Body of pancreas (tissue), 4 donors: ENCODE data around the gene KIF6.

Experiments used
- POLR2A ChIP-seq, 3 donors: fragments of 450-650 bp; IDR thresholded peaks; one replicate each; pipeline ENCODE4 v1.6.1; 2016; ENCODE audit warnings: antibody characterized with exemption in 3 of 3, mild to moderate bottlenecking in 2 of 3
- TF ChIP-seq, protein P1 (sequence below), 7 experiments: fragments of 450-650 bp in 4 of 7; fragments of 200-600 bp in 3 of 7; sonication (generic) in 3 of 7; IDR thresholded peaks; one replicate each; pipeline ENCODE4 v1.5.1; 2016 to 2019; ENCODE audit warnings: antibody characterized with exemption in 7 of 7

DNA sequence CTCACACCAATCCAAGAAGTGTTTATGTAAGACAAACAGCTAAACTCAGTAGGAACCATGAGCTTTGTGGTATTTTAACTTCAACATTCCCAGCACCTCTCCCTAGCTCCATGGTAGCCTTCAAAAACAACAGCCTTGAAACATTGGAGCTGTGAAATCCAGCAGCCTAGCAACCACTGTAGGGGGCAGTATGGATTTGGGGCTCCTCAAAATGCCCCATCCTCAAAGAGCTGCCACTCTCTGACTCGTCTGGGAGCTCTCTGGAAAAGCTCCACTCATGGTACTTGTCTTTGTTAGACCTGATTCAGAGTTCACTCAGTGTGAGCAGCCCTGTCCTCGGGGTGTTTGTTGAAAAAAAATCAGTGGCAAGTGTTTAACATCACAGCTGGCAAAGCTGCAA is 82.9 kb downstream of the KIF6 start:
- TF ChIP-seq, protein P1, sequence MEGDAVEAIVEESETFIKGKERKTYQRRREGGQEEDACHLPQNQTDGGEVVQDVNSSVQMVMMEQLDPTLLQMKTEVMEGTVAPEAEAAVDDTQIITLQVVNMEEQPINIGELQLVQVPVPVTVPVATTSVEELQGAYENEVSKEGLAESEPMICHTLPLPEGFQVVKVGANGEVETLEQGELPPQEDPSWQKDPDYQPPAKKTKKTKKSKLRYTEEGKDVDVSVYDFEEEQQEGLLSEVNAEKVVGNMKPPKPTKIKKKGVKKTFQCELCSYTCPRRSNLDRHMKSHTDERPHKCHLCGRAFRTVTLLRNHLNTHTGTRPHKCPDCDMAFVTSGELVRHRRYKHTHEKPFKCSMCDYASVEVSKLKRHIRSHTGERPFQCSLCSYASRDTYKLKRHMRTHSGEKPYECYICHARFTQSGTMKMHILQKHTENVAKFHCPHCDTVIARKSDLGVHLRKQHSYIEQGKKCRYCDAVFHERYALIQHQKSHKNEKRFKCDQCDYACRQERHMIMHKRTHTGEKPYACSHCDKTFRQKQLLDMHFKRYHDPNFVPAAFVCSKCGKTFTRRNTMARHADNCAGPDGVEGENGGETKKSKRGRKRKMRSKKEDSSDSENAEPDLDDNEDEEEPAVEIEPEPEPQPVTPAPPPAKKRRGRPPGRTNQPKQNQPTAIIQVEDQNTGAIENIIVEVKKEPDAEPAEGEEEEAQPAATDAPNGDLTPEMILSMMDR (IDR thresholded peaks at IDR 0.05) = no peak
- TF ChIP-seq POLR2A (IDR thresholded peaks at IDR 0.05) = no peak
